Measurements from ENCODE around the gene ERMAP.
A peak's percentile ranks its signal among the peaks of the same experiment; 100 is the strongest.
"Not testable (repeated sequence)": the region's sequence is repeated elsewhere in the genome, so short reads cannot be mapped to it uniquely, and the experiment has no call there.

Gene ERMAP

DNA sequence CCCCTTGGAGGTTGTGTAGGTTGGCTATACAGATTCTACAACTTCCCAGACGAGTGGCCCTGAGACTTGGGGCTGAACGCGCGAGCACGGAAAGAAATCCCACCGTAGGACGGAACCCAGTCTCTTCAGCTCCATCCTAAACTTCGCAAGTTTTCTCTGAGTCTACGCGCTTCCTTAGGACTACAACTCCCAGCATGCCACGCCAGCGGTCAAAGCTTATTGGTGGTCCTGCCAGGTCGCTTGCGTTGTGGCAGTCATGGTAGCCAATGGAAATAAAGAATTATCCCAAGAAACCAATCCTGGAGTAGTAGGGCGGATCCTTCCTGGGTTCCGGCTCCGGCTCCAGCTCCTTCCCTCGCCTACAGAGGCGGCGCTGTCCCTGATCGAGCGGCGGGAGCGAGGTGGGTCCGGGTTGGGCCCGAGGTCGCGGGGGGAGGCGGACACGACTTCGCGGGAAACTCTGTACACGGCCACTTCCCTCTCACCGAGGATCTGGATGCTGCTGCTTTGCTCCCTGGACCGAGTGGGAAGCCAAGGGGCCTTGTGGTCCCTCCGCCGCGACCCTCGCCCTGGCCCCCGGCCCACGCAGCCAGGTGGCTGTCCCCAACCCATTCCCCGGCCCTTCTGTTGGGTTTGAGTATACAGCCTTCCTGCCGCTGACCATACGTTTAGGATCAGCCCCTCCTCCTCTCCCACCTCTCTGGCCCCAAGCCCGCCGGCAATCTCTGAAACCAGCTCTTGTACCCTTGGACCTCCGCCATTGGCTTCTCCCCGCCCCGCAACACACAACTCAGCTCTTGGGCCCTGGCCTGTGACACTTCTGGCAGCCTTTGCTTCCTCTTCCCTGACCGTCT, 29.6 kb downstream of the ERMAP start, which contains the start of gene ZNF691:
TSS of gene ZNF691 (plus strand) at position 357 of the 854 bp plus-strand sequence. CDS start 3,046 bp downstream, outside the sequence.
- peak; percentile 96 for DNase-seq

DNA sequence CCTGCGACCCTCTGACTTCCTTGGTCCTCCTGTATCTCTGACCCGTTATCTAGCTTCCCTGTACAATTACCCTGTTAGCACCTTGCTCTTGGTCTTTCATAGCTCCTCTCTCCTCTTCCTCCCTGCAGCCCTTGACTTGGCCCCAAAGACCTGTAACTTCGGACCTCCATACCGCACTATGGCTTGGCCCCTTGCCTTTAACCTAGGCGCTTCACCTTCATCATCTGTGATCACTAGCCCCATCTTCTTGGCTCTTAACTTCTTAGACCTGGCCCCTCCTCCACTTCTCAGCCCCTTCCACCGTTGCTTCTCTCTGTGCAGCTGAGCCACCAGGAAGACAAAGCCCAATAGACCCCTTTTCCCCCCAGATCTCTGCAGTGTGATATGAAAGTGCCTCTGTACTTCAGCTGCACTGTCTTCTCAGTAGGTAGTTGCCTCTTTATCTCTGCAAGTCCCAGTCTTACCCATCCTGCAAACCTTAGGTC, 30.2 kb downstream of the ERMAP start:
- no peak for DNase-seq

DNA sequence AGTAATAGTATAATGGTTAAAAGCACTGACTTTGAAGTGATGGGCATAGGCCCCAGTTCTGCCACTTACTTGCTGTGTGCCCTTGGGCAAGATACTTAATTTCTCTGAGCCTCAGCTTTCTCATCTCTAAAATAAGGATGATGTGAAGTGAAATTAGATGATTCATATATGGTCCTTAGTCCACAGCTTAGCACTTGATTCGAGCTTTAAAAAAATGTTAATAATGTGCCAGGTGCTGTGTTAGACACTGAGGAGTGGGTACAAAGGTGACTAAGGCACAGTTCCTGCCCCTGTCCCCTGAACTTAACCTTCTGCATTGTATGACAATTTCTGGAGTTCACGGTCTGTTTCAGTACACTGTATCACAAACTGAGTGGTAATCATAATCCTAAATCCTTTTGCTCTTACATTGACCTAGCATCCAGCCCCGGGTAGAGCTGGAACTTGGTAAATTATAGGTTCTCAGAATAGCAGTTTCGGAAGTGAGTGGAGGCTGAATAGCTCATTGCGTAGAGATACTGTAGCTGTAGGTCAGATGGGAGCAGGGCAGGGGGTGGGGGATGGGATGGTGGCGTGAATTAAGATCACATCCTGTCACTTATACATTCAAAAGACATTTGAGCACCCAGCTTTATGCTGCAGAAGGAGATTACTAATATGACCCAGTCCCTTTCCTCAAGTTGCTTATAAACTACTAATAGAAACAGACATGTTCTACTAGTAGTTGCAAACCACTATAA, 31.0 kb downstream of the ERMAP start:
- no peak for DNase-seq

DNA sequence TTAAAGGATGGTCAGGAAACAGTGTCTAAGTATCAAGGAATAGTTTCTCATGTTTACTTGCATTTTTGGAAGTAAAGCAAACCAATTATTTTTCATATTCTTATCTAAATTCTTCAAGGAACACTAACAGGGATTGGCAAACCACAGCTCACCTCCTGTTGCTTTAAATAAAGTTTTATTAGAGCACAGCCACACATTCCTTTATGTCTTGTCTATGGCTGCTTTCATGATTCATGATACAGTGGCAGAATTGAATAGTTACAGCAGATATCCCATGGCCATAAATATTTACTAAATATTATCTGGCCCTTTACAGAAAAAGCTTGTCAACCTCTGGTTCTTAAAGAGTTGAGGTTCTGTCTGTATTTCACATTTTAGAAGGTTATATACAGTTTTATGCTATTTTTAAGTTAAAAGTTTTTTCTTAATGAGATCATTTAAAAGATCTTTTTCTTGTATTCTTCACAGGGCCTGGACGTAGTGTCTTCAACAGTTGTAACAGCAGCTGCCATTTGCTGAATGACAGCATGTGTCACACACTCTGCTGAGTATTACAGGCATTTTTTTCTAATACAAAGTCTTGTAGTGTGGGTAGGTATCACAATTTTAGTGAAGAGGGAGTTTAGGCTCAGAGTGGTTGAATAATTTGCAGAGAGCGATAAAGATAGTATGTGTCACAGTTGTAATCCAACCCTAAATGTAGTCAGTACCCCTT, 32.1 kb downstream of the ERMAP start:
- DNase-seq, result no peak

DNA sequence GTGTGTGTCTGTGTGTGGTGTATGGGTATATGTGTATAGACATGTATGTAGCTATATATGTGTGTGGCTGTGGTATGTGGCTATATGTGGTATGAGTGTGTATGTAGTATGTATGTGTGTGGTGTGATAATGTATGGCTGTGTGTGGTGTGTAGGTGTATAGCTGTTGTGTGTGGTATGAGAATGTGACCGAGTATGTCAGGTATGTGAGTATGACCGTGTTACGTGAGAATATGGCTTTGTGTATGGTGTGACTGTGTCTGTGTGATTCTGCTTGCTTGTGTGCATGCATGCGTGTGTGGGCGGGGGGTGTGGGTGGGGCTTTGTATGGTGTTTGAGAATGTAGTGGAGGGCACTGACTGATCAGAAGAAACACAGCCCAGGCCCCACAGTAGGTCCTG, 33.0 kb downstream of the ERMAP start:
- no peak for DNase-seq

DNA sequence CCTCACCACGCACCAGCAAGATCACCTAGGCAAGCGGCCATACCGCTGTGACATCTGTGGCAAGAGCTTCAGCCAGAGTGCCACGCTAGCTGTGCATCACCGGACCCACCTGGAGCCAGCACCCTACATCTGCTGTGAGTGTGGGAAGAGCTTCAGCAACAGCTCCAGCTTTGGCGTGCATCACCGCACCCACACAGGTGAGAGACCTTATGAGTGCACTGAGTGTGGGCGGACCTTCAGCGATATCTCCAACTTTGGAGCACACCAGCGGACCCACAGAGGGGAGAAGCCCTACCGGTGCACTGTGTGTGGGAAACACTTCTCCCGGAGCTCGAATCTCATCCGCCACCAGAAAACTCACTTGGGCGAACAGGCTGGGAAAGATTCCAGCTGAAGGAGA, 34.5 kb downstream of the ERMAP start:
- DNase-seq, result no peak

DNA sequence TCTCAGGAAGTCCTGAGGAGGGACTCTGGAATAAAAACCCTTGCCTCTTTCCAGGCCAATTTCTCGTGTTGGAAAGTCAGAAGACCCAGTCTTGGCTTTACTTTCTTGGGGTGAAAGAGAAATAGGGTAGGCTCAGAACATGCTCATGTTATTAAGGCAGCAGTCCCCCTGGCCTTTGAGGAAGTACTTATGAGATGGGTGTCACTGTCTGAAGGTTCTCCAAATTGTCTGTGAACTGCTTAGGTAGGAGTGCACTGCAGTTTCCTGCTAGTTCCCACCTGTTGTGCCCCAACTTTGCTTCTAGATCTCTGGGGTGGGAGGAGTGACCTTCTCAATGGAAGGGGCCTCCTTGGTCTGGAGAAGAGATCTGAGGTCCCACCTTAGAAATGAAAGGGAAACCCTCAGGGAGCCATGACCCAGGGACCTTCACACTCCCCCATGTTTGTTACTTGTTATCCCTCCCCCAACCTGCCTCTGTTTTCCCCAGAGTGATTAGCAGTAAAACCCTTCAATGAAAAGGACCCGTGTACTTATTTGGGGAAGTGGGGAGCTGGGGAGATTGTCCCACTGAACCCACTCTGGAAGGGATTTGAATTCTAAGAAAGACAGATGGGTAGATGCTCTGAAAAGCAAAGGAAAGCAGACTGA, 35.2 kb downstream of the ERMAP start:
- no peak for DNase-seq

DNA sequence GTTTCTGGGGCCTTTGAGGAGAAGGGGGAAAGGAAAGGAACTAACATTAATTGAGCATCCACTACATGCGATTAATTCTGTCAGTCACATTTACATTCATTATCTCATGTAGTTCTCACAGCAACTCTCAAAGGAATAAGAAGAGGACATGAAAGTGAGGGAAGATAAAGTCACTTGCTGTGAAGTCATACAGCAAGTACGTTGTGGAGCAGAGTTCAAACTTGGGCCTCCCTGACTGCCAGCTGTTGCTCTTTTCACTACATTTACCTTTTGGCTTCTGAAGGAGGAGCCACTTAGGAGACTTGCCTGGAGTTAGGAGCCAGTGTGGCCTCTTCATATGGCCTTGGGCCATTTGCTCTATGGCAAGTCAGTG, 35.7 kb downstream of the ERMAP start:
- DNase-seq, result no peak

DNA sequence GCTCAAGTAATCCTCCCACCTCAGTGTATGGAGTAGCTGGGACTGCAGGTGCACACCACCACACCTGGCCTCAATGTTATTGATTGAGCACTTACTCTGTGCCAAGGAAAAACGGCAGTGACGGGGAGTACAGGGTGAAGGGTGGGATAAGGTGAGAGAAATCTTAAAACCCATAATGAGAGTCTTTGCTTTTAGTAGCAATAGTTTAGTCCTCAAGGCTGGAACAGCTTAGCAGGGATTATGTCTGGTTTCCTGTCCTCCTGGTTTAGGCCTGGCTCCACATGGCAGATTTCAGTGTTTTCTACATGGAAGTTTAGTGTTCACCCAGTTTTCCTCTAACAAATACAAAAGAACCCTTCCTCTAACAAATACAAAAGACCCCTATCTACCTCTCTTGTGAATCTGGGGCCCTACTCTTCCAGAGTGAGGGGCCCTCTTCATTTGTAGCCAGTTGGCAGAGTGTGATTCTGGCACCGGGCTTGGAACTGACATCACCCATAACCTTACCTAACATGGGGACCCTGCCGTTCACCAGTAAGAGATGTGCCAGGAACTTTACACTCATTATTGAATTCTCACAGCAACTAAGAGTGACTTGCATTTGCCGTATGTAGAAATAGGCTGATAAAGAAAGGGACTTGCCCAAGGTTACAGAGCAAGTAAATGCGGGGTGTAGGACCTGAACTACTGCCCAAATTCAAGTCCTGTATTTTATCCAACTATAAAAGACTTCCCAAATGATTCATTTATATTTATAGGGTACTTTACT, 36.4 kb downstream of the ERMAP start:
- no peak for DNase-seq

DNA sequence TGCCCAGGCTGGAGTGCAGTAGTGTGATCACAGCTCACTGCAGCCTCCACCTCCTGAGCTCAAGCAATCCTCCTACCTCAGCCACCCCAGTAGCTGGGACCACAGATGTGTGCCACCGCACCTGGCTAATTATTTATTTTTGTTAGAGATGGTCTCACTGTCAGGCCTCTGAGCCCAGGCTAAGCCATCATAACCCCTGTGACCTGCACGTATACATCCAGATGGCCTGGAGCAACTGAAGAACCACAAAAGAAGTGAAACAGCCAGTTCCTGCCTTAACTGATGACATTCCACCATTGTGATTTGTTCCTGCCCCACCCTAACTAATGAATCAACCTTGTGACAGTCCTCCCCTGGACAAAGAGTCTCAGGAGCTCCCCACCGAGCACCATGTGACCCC, 39.6 kb downstream of the ERMAP start:
- DNase-seq, result not testable (repeated sequence)

DNA sequence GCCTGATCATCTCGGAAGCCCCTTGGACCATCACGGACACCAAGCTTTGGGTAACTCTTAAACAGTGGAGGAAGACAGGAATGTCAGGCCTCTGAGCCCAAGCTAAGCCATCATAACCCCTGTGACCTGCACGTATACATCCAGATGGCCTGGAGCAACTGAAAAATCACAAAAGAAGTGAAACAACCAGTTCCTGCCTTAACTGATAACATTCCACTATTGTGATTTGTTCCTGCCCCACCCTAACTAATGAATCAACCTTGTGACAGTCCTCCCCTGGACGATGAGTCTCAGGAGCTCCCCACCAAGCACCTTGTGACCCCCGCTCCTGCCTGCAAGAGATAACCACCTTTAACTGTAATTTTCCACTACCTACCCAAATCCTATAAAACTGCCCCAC, 42.4 kb downstream of the ERMAP start:
- DNase-seq, result not testable (repeated sequence)

DNA sequence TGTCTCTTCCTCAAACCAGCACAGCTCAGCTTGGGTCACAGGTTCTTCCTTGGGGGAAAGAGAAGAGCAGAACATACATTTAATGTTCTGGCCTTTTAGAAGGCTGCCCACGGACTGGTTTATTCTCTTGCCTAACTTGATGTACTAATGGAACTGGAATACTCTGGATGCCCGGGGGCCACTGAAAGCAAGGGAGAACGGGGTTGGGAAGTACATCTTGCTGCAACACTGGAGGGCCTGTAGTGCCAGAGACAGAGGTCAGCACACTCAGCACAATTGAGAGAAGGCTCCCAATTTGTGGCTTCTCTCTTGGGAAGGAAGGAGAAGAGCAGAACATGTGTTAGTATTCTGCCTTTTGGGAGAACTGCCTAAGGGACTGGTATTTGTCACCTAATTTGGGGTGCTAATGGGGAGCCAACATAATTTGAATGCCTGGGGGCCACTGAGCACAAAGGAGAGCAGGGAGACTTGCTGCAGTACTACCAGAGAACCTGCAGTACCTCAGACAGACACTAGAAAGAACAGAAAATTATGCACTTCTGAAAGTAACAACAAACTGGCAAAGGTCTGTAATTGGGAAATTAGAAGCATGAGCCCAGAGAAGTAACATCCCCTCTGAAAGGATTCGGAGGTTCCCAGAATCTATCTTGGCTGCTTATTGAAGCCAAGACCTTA, 43.6 kb downstream of the ERMAP start:
- DNase-seq, result no peak

DNA sequence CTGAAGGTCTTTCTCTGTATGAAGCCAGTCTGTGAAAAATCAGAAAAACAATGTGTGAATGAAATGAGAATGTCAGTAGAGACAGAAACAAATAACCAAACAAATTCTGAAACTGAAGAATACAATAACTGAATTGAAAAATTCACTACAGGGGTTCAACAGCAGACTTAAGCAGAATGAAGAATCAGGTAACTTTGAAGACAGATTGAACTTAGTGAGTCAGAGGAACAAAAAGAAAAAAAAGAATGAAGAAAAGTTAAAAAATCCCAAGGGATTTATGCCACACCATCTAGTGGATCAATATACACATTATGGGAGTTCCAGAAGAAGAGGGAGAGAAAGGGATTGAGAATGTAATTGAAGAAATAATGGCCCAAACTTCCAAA, 44.1 kb downstream of the ERMAP start:
- DNase-seq, result no peak

DNA sequence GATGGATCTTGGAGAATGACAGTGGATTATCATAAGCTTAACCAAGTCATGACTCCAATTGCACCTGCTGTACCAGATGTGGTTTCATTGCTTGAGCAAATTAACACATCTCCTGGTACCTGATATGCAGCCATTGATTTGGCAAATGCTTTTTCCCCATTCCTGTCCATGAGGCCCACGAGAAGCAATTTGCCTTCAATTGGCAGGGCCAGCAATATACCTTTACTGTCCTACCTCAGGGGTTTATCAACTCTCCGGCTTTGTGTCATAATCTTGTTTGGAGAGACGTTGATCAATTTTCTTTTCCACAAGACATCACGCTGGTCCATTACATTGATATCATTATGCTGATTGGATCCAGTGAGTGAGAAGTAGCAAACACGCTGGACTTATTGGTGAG, 49.6 kb downstream of the ERMAP start:
- DNase-seq, result no peak

DNA sequence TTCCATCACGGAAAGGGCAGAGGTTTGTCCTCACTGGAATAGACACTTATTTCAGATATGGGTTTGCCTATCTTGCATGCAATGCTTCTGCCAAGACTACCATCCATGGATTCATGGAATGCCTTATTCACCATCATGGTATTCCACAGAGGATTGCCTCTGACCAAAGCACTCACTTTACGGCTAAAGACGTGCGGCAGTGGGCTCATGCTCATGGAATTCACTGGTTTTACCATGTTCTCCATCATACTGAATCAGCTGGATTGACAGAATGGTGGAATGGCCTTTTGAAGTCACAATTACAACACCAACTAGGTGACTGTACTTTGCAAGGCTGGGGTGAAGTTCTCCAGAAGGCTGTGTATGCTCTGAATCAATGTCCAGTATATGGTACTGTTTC, 51.5 kb downstream of the ERMAP start:
- not testable (repeated sequence) for DNase-seq

DNA sequence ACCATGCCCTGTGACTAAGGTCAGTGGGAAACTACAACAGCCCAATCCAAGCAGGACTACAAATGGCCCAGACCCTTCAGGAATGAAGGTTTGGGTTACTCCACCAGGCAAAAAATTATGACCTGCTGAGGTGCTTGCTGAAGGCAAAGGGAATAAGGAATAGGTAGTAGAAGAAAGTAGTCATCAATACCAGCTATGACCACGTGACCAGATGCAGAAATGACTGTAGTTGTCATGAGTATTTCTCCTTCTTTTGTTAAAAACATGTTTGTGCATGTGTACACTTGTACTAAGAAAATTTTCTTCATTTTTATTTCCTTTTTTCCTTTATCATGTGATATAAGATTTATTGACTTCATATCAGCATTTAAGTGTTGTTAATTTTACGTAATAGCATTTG, 52.3 kb downstream of the ERMAP start:
- DNase-seq, result not testable (repeated sequence)

DNA sequence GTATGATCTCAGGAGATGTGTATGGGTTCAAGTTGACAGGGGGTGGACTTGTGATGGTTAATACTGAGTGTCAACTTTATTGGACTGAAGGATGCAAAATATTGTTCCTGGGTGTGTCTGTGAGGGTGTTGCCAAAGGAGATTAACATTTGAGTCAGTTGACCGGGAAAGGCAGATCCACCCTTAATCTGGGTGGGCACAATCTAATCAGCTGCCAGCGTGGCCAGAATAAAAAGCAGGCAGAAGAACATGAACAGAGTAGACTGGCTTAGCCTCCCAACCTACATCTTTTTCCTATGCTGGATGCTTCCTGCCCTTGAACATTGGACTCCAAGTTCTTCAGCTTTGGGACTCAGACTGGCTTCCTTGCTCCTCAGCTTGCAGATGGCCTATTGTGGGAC, 52.8 kb downstream of the ERMAP start:
- DNase-seq, result not testable (repeated sequence)

DNA sequence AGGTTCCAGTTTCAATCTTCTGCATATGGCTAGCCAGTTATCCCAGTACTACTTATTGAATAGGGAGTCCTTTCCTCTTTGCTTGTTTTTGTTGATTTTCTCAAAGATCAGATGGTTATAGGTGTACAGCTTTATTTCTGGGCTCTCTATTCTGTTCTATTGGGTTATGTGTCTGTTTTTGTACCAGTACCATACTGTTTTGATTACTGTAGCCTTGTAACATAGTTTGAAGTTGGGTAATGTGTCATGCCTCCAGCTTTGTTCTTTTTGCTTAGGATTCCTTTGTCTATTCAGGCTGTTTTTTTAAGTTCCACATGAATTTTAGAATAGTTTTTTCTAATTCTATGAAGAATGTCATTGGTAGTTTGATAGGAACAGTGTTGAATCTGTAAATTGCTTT, 56.2 kb downstream of the ERMAP start:
- DNase-seq, result not testable (repeated sequence)

DNA sequence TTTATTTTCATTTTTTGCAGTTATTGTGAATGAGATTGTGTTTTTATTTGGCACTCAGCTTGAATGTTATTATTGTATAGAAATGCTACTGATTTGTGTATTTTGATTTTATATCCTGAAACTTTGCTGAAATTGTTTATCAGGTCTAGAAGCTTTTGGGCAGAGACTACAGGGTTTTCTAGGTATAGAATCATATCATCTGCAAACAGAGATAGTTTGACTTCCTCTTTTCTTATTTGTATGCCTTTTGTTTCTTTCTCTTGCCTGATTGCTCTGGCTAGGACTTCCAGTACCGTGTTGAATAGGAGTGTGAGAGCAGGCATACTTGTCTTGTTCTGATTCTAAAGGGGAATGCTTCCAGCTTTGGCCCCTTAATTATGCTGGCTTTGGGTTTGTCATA, 56.7 kb downstream of the ERMAP start:
- DNase-seq, result no peak

DNA sequence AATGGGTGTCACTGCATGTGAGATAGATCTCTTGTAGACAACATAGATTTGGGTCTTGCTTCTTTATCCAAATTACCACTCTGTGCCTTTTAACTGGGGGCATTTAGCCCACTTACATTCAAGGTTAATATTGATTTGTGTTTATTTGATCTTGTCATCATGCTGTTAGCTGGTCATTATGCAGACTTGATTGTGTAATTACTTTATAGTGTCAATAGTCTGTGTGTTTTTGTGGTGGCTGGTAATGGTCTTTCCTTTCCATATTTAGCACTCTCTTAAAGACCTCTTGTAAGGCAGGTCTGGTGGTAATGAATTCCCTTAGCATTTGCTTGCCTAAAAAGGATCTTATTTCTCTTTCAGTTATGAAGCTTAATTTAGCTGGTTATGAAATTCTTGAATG, 59.1 kb downstream of the ERMAP start:
- peak; percentile 61 for DNase-seq

DNA sequence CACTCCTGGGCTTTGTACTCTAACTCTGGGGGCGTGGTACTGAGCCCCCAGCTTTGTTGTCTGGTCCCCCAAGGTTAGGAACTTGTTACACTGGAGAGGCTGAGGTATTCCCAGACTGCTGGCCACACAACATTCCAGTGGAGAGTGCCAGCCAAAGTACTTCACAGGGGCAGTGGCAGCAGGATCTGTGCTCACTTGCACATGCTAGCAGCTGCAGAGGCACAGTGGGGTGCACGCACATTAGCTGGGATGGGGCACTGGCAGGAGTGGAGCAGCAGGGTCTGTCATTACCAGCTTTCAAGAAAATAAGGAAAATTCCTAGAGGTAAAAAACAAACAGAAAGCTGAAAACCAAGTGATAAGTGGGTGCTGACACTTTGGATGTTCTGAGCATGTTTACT, 60.5 kb downstream of the ERMAP start:
- DNase-seq, result no peak

DNA sequence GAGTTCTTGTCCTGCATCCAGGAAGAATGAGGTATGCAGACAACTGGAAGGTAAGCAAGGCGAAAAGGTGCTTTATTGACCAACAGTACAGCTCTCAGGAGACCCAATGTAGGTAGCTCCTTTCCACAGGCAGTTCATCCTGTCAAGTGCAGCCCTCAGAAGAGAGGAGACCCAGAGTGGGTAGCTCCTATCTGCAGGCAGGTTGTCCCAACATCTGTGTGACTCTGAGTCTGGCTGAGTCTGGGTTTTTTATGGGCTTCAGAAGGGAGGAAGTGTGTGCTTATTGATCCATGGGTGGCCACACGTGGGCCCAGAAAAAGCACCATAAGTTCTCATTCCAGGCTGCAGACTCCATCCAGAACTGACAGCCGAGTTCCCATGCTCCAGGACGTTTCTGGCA, 63.5 kb downstream of the ERMAP start:
- DNase-seq, result no peak
